GM23248 (cell line): ENCODE results near the gene JMJD1C.

Experiments used
- EZH2 ChIP-seq: fragments of 200-600 bp; sonication (generic); IDR thresholded peaks from 2 replicates; pipeline ENCODE4 v1.6.1; 2018; ENCODE audit warnings: antibody characterized with exemption, mild to moderate bottlenecking; ENCODE audit not compliant: insufficient read depth, poor library complexity, severe bottlenecking
- EZH2phosphoT487 ChIP-seq: fragments of 200-600 bp; sonication (generic); IDR thresholded peaks from 2 replicates; pipeline ENCODE4 v1.6.1; 2018; ENCODE audit warnings: antibody characterized with exemption, moderate library complexity, mild to moderate bottlenecking, low read depth; ENCODE audit not compliant: insufficient read depth

DNA sequence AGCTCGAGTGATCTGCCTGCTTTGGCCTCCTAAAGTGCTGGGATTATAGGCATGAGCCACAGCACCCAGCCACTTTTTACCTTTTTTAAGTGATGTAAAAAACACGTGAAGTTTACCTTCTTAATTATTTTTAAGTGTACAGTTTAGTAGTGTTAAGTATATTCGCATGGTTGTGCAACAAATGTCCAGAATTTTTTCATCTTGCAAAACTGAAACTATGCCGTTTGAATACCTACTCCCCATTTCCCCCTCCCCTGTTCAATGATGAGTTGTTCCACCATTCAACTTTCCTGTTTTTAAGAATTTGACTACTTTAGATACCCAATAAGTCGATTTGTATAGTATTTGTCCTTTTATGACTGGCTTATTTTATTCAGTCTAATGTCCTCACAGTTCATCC lies 321.8 kb downstream of the JMJD1C start:
- TF ChIP-seq EZH2phosphoT487 (no peak), EZH2 (no peak)
